PC-3 (cell line): Measurements from ENCODE around the gene MDM1. TPM values are rescaled to one million over a fixed set of nuclear protein-coding genes. Genes with fewer than 3 reads are reported as not detected.

Source experiments
- ATAC-seq: fragments of 200-7000 bp; cut with Tn5 transposase; 2 replicates; pipeline ENCODE4 v1.9.1; 2020; ENCODE audit warnings: mild to moderate bottlenecking, moderate library complexity
- BruUV-seq: library from RNA; stranded (reverse); fragments of 400-500 nt; replicated peaks from 2 replicates; lab custom pipeline; 2021; lab: Mats Ljungman, UMichigan
- CTCF ChIA-PET: fragments of 300-600 bp; sonication (Branson Sonifier 250); formaldehyde crosslinking; loops from one replicate; lab custom pipeline; 2022; ENCODE audit warnings: antibody characterized with exemption; lab: Charles Lee
- POLR2A ChIA-PET: fragments of 300-600 bp; sonication (Branson Sonifier 250); formaldehyde crosslinking; loops from one replicate; lab custom pipeline; 2022; ENCODE audit warnings: antibody characterized with exemption; ENCODE audit not compliant: unreplicated experiment; lab: Charles Lee
- DNase-seq: peaks from one replicate; pipeline ENCODE4 v3.0.0-alpha.2; 2015
- H2AFZ ChIP-seq: fragments of 300-600 bp; sonication (generic); 2 replicates; pipeline ENCODE4 v1.6.0; 2016; ENCODE audit warnings: antibody characterized with exemption, low read length
- H3F3A ChIP-seq: fragments of 300-600 bp; sonication (generic); one replicate; pipeline ENCODE4 v1.6.0; 2017; ENCODE audit warnings: antibody characterized with exemption, low read length, control low read depth, mild to moderate bottlenecking; ENCODE audit not compliant: unreplicated experiment
- H3K27ac ChIP-seq: fragments of 300-600 bp; sonication (generic); 2 replicates; pipeline ENCODE4 v1.5.1; 2016; ENCODE audit warnings: mild to moderate bottlenecking, low read length
- H3K27me3 ChIP-seq: fragments of 300-600 bp; sonication (generic); 2 replicates; pipeline ENCODE4 v1.6.1; 2016; ENCODE audit warnings: low read length, mixed read lengths
- H3K36me3 ChIP-seq: fragments of 300-600 bp; sonication (generic); 2 replicates; pipeline ENCODE4 v1.6.1; 2016; ENCODE audit warnings: low read depth, mixed run types, low read length, mixed read lengths
- H3K4me1 ChIP-seq: fragments of 300-600 bp; sonication (generic); 2 replicates; pipeline ENCODE4 v1.5.1; 2016; ENCODE audit warnings: low read length; ENCODE audit not compliant: insufficient read depth
- H3K4me2 ChIP-seq: fragments of 300-600 bp; sonication (generic); 2 replicates; pipeline ENCODE4 v1.6.0; 2016; ENCODE audit warnings: low read length
- H3K4me3 ChIP-seq: fragments of 300-600 bp; sonication (generic); 2 replicates; pipeline ENCODE4 v1.5.1; 2016; ENCODE audit warnings: mild to moderate bottlenecking, low read length, mixed read lengths
- H3K79me2 ChIP-seq: fragments of 300-600 bp; sonication (generic); 2 replicates; pipeline ENCODE4 v1.6.1; 2017; ENCODE audit warnings: low read length, mixed read lengths
- H3K9ac ChIP-seq: fragments of 300-600 bp; sonication (generic); 2 replicates; pipeline ENCODE4 v1.6.0; 2016; ENCODE audit warnings: mild to moderate bottlenecking, low read length
- H3K9me2 ChIP-seq: fragments of 300-600 bp; sonication (generic); replicated peaks from 2 replicates; pipeline ENCODE4 v1.6.1; 2016; ENCODE audit warnings: mixed run types, low read length, mixed read lengths
- H3K9me3 ChIP-seq: fragments of 300-600 bp; sonication (generic); 2 replicates; pipeline ENCODE4 v1.6.1; 2016; ENCODE audit warnings: low read length, mixed read lengths
- H4K20me1 ChIP-seq: fragments of 300-600 bp; sonication (generic); 2 replicates; pipeline ENCODE4 v1.6.1; 2016; ENCODE audit warnings: low read length, mixed read lengths
- CTCF ChIP-seq: fragments of 300-600 bp; sonication (generic); conservative IDR thresholded peaks from 2 replicates; pipeline ENCODE4 v1.5.1; 2017; ENCODE audit warnings: antibody characterized with exemption, low read depth, mild to moderate bottlenecking, low read length
- EZH2 ChIP-seq: fragments of 300-600 bp; sonication (generic); IDR thresholded peaks from one replicate; pipeline ENCODE4 v1.6.1; 2017; ENCODE audit warnings: antibody characterized with exemption, mild to moderate bottlenecking, low read length; ENCODE audit not compliant: unreplicated experiment
- EZH2phosphoT487 ChIP-seq: fragments of 300-600 bp; sonication (generic); IDR thresholded peaks from 2 replicates; pipeline ENCODE4 v1.6.1; 2018; ENCODE audit warnings: mild to moderate bottlenecking, antibody characterized with exemption, low read length, borderline replicate concordance
- intact Hi-C: fragments of 100-400 bp; cut with micrococcal nuclease; formaldehyde crosslinking; loops from 2 replicates; pipeline ENCODE4 v1.9.0; 2023
- total RNA-seq: library from RNA; depleted of rRNA; stranded (reverse); fragments of >200 nt; gene quantifications from 2 replicates; pipeline ENCODE4 v1.2.3, GENCODE V29; 2014

Gene MDM1
- total RNA-seq, 1 experiment from 2014 or later: 10.4 TPM

DNA sequence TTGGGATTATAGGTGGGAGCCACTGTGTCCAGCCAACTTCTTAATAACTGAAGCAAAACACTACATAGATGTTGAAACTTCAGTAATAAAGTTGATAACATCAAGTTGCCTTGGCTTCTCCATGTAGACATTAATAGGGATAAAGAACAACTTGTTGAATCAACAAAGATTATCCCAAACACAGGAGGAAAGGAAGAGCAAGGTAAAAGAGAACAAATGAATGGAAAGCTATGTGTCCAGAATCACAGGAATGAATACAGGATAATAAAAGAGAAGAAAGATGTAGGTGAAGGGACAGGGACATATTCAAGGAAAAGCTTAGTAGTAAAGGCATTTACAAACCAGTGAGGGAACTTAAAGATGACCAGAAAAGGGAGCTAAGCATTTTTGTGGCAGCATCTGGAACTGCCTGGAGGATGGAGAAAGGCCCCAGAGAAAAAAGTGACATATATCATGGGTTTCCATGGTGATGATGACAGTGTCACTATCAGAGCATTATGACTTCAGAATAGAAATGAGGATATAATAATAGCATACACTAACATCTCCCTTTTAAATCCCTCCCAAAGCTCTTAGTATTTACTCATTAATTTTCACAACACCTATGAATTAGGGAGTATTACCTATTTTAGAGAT lies 24.0 kb upstream of the MDM1 start:
- DNase-seq (no peak), ATAC-seq (no peak)
- Histone ChIP-seq H3K9me3 (no peaks in the 10 kb centered on the region), H3K4me3 (no peak overlapping the region), H3K36me3 (no peaks in the 10 kb centered on the region), H2AFZ (no peak overlapping the region), H3K4me2 (no peak overlapping the region), H3K79me2 (no peaks in the 10 kb centered on the region), H3K27me3 (no peaks in the 10 kb centered on the region), H3K9ac (no peak overlapping the region), H3F3A (no peaks in the 10 kb centered on the region), H4K20me1 (no peaks in the 10 kb centered on the region), H3K4me1 (peaks cover 10% of the 10 kb centered on the region), H3K9me2 (no peaks in the 10 kb centered on the region), H3K27ac (no peak overlapping the region)
- TF ChIP-seq EZH2: no peak
- no peak for TF ChIP-seq CTCF
- TF ChIP-seq EZH2phosphoT487: no peak
- POLR2A ChIA-PET: interaction anchor here (0.6 kb wide), 1 partner anchor 139 kb away, joined by 6 read pairs; no protein-coding TSS in a partner anchor
- BruUV-seq: no TSS peak
- intact Hi-C loops: loop anchor here (5.0 kb wide), 2 partner anchors 211 to 311 kb away; no protein-coding TSS in a partner anchor
- CTCF ChIA-PET: no interaction called here

DNA sequence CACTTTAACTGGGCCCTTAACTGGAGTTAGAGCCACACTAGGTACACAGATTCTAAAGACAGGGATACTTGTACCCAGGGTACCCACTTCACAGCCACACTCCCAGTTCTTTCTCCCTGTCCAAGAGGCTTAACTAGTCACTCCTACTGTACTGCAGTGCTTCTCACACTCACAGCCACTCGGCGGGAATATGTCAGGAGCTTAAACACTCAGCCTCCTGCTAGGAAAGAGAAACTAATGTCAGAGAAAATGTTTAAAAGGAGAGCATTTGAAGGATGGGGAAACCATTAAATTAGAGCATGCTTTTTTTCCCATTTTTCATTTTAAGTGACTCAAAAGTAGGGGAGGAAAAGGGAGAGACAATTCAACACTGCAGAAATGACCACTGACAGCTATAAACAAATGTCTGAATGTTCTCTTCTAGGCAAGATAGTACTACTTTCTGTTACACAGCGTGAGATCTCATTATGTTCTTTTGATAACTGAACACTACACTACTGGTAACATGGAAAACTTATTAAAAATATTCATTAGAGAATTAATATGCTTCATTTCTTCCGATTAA lies 22.9 kb upstream of the MDM1 start:
- Histone ChIP-seq H3K9ac (no peak overlapping the region), H3K79me2 (no peaks in the 10 kb centered on the region), H3K4me3 (no peak overlapping the region), H3K9me3 (no peaks in the 10 kb centered on the region), H2AFZ (no peak overlapping the region), H3K27ac (no peak overlapping the region), H3K4me2 (no peak overlapping the region), H3F3A (no peaks in the 10 kb centered on the region), H3K4me1 (peaks cover 21% of the 10 kb centered on the region), H3K27me3 (no peaks in the 10 kb centered on the region), H3K9me2 (no peaks in the 10 kb centered on the region), H3K36me3 (no peaks in the 10 kb centered on the region), H4K20me1 (no peaks in the 10 kb centered on the region)
- POLR2A ChIA-PET: no interaction called here
- intact Hi-C loops: loop anchor here (5.0 kb wide), 2 partner anchors 212 to 312 kb away; no protein-coding TSS in a partner anchor
- no peak for ATAC-seq
- CTCF ChIA-PET: no interaction called here
- TF ChIP-seq EZH2: no peak
- no peak for TF ChIP-seq EZH2phosphoT487
- TF ChIP-seq CTCF: no peak
- no peak for DNase-seq
- BruUV-seq: no TSS peak

DNA sequence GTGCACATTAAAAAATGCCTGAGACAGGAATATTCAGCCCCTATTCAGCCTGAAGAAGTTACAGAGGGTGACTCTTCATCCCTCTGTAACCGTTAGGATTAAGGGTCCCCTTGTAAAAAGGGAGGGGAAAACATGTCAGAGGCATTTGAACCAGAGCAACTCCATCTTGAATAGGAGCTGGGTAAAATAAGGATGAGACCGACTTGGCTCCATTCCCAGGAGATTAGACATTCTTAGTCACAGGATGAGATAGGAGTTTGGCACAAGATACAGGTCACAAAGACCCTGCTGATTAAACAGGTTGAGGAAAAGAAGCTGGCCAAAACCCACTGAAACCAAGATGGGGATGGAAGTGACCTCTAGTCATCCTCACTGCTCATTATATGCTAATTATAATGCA lies 19.9 kb upstream of the MDM1 start:
- BruUV-seq: no TSS peak
- TF ChIP-seq CTCF (no peak), EZH2phosphoT487 (no peak), EZH2 (no peak)
- Histone ChIP-seq H3K4me1 (peaks cover 28% of the 10 kb centered on the region), H3K9me2 (no peaks in the 10 kb centered on the region), H2AFZ (0 out of 2 replicates have a peak overlapping the region, but pooled peaks have one; percentile 1), H3K36me3 (no peaks in the 10 kb centered on the region), H3K4me2 (no peak overlapping the region), H3K79me2 (no peaks in the 10 kb centered on the region), H3K4me3 (no peak overlapping the region), H3F3A (no peaks in the 10 kb centered on the region), H3K9me3 (no peaks in the 10 kb centered on the region), H4K20me1 (no peaks in the 10 kb centered on the region), H3K9ac (no peak overlapping the region), H3K27me3 (no peaks in the 10 kb centered on the region), H3K27ac (no peak overlapping the region)
- ATAC-seq (no peak), DNase-seq (peak; percentile 44)
- intact Hi-C loops: no loop called here
- CTCF ChIA-PET: no interaction called here
- POLR2A ChIA-PET: no interaction called here
